Measurements from ENCODE around the gene TMEM54.
A peak's percentile ranks its signal among the peaks of the same experiment; 100 is the strongest.

The TMEM54 gene, protein sequence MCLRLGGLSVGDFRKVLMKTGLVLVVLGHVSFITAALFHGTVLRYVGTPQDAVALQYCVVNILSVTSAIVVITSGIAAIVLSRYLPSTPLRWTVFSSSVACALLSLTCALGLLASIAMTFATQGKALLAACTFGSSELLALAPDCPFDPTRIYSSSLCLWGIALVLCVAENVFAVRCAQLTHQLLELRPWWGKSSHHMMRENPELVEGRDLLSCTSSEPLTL

DNA sequence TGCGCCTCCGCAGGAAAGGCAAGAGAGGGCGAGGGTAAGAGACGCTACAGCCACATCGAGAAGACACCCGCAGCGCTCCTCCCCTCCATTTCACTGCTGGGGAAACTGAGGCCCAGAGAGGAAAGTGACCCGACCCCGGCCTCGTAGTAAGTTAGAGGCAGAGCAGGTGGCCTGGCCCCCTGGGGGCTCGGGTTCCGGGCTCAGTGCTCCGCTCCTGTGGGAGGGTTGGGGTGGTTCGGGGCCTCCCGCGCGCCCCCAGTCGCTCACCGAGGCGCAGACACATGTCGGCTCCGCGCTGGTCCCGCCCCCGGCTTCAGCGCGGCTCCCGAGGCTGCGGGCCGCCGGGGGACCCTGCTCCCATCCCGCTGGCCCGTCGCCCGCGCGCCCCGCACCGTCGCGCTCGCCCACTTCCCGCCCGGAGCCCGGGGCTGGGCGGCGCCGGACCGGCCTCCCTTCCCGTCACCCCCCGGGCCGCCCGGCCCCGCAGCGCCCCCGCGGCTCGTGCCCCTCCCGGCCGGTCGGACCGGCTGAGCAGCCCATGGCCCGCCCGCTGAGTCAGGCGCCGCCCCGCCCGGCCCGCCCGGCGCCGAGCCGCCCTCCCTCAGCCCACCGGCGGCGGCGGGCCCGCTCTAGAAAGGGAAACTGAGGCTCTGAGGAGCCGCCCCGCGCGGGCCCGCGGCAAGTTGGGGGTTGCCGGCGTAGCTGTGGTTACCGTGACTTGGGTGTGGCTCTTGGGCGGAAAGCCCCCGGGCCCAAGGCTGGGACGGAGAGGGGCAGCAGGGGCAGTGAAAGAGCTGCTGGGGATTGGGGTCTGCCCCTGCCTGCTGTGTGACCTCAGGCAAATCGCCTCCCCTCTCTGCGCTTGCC lies at the start of gene TMEM54:
TMEM54 (minus strand) TSS at position 434 of the 867 bp plus-strand sequence; CDS start at position 283, 151 bp downstream.
- peak; percentile 66 for DNase-seq
- Mint-ChIP-seq H3K27me3 (ENCODE audit: low read depth, poor library complexity) (peaks cover 67% of the 10 kb centered on the region), H3K27ac (no peak within 1 kb of the TSS), H3K4me1 (peaks cover 9% of the 10 kb centered on the region), H3K9me3 (no peaks in the 10 kb centered on the region), H3K4me3 (peak within 1 kb of the TSS; percentile 79), H3K36me3 (ENCODE audit: low read depth) (no peaks in the 10 kb centered on the region)
- TF ChIP-seq, protein P1, sequence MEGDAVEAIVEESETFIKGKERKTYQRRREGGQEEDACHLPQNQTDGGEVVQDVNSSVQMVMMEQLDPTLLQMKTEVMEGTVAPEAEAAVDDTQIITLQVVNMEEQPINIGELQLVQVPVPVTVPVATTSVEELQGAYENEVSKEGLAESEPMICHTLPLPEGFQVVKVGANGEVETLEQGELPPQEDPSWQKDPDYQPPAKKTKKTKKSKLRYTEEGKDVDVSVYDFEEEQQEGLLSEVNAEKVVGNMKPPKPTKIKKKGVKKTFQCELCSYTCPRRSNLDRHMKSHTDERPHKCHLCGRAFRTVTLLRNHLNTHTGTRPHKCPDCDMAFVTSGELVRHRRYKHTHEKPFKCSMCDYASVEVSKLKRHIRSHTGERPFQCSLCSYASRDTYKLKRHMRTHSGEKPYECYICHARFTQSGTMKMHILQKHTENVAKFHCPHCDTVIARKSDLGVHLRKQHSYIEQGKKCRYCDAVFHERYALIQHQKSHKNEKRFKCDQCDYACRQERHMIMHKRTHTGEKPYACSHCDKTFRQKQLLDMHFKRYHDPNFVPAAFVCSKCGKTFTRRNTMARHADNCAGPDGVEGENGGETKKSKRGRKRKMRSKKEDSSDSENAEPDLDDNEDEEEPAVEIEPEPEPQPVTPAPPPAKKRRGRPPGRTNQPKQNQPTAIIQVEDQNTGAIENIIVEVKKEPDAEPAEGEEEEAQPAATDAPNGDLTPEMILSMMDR (IDR thresholded peaks at IDR 0.05), result no peak

DNA sequence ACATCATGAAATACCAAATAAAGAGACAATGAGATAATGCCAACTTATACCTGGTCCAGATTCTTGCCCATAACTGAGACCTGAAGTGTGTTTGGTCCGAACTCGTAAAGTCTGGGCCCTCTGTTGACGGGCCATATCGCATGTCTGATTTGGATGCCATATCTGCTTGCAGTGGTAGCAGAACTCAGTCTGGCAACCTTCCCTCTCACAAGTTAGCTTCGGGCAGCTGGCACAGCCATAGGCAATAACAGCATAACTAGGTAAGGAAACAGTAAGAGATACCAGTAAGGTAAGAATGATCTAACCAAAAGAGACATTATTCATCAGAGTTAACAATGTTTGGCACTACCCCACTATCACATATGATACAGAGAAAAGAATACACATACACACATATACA lies 48.3 kb upstream of the TMEM54 start:
- TF ChIP-seq, protein P1 (IDR thresholded peaks at IDR 0.05), result no peak
- peaks cover 5% of the 10 kb centered on the region for H3K4me1 Mint-ChIP-seq
- no peaks in the 10 kb centered on the region for H3K9me3 Mint-ChIP-seq
- peaks cover 24% of the 10 kb centered on the region for H3K36me3 Mint-ChIP-seq (ENCODE audit: low read depth)
- no peaks in the 10 kb centered on the region for H3K27me3 Mint-ChIP-seq (ENCODE audit: low read depth, poor library complexity)
- H3K4me3 Mint-ChIP-seq, result no peak overlapping the region
- DNase-seq, result no peak
- H3K27ac Mint-ChIP-seq, result no peak overlapping the region

DNA sequence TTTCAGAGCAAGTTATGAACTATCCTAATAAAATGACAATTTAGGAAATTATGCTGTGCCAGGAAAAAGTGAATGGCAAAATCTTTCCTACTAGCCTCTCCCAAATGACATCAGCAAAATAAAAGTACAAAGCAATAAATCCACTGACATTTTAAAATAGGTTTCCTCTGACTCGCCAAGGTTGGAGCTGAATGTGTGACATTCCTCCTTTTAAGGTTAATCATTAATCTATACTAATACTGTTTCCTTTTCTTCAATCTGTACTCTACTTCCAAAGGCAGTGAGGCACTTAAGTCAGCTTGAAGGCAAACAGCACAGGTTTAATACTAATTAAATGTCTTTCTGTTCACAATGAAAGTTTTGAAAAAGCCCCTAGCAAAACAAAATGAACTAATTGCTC lies 47.7 kb upstream of the TMEM54 start:
- no peaks in the 10 kb centered on the region for H3K9me3 Mint-ChIP-seq
- H3K4me1 Mint-ChIP-seq, result peaks cover 5% of the 10 kb centered on the region
- DNase-seq, result no peak
- no peak overlapping the region for H3K4me3 Mint-ChIP-seq
- H3K36me3 Mint-ChIP-seq (ENCODE audit: low read depth), result peaks cover 30% of the 10 kb centered on the region
- no peak overlapping the region for H3K27ac Mint-ChIP-seq
- TF ChIP-seq, protein P1 (IDR thresholded peaks at IDR 0.05), result no peak
- no peaks in the 10 kb centered on the region for H3K27me3 Mint-ChIP-seq (ENCODE audit: low read depth, poor library complexity)

DNA sequence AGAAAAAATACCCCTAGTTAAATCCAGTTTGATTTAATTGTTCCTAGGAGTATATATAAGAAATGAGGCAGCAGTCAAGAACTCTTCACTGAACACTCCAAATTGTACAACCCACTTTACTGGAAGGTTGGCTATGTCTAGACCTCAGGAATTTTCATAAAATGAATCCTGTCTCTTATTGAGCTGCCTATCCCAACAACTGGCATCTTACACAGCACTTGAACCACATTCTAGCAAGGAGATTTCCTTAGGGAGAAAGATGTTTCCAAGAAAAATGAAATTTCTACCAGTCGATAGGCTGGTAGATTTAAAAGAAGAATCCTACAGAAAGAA lies 47.2 kb upstream of the TMEM54 start:
- DNase-seq, result no peak
- no peak overlapping the region for H3K4me3 Mint-ChIP-seq
- TF ChIP-seq, protein P1 (IDR thresholded peaks at IDR 0.05), result no peak
- H3K4me1 Mint-ChIP-seq, result peaks cover 5% of the 10 kb centered on the region
- H3K36me3 Mint-ChIP-seq (ENCODE audit: low read depth), result peaks cover 35% of the 10 kb centered on the region
- no peaks in the 10 kb centered on the region for H3K9me3 Mint-ChIP-seq
- H3K27ac Mint-ChIP-seq, result no peak overlapping the region
- H3K27me3 Mint-ChIP-seq (ENCODE audit: low read depth, poor library complexity), result no peaks in the 10 kb centered on the region

DNA sequence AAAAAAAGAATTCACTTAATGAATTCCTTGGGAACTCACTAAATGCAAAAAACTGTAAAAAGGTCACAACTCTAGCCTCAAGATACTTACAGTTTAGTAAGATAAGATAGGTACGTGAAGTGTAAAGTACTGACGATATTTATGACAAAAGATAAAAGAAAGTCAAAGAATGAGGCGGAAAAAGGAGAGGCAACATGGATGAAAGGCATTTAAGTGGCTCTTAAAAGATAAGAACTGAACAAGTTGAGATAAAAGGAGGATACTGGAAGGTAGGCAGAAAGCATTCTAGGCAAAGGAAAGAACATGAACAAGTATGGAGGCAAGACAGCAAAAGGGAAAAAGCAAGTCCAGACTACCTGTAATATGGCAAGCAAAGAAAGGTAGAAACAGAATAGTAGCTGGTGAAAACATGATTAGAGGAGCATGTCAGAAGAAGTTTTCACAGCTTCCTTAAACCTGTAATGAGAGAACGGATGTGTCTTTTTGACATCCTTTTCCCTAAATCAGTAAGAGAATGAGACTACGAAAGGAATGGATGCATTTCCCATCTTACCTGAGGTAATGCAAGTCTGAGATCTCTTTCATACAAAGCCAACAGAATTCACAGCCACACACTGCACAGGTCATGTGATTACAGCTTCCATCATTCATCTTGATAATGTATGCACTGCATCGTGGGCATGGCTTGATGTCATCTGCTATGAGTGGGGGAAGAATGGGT lies 46.6 kb upstream of the TMEM54 start:
- H3K9me3 Mint-ChIP-seq, result no peaks in the 10 kb centered on the region
- H3K27ac Mint-ChIP-seq, result no peak overlapping the region
- TF ChIP-seq, protein P1 (IDR thresholded peaks at IDR 0.05), result no peak
- peaks cover 5% of the 10 kb centered on the region for H3K4me1 Mint-ChIP-seq
- H3K36me3 Mint-ChIP-seq (ENCODE audit: low read depth), result peaks cover 35% of the 10 kb centered on the region
- peaks cover under 1% of the 10 kb centered on the region for H3K27me3 Mint-ChIP-seq (ENCODE audit: low read depth, poor library complexity)
- DNase-seq, result no peak
- H3K4me3 Mint-ChIP-seq, result no peak overlapping the region
